Osteoblast (primary cell): ENCODE results near the gene PRSS27. TPM values are rescaled to one million over a fixed set of nuclear protein-coding genes. Genes with fewer than 3 reads are reported as not detected.
"Not testable (repeated sequence)": the region's sequence is repeated elsewhere in the genome, so short reads cannot be mapped to it uniquely, and the experiment has no call there.

Experiments
- DNase-seq: peaks from one replicate; pipeline ENCODE4 v3.0.0; 2011; ENCODE audit warnings: low spot score, mixed read lengths; ENCODE audit not compliant: insufficient read length; ENCODE audit errors: missing footprints
- H2AFZ ChIP-seq: 2 replicates; pipeline ENCODE4 v1.6.0; 2011; ENCODE audit warnings: mild to moderate bottlenecking, low read length
- H3K27ac ChIP-seq: 2 replicates; pipeline ENCODE4 v1.5.1; 2011; ENCODE audit warnings: mild to moderate bottlenecking, low read depth, low read length, moderate library complexity
- H3K27me3 ChIP-seq: 2 replicates; pipeline ENCODE4 v1.6.0; 2012; ENCODE audit warnings: mild to moderate bottlenecking, control low read depth, inconsistent platforms, low read length, moderate library complexity; ENCODE audit not compliant: insufficient read depth
- H3K36me3 ChIP-seq: 2 replicates; pipeline ENCODE4 v1.5.1; 2011; ENCODE audit warnings: mild to moderate bottlenecking, low read length, control low read depth, moderate library complexity; ENCODE audit not compliant: insufficient read depth
- H3K4me1 ChIP-seq: 2 replicates; pipeline ENCODE4 v1.5.1; 2011; ENCODE audit warnings: mild to moderate bottlenecking, low read length, control low read depth, moderate library complexity; ENCODE audit not compliant: insufficient read depth
- H3K4me2 ChIP-seq: 2 replicates; pipeline ENCODE4 v1.6.0; 2011; ENCODE audit warnings: mild to moderate bottlenecking, low read length; ENCODE audit not compliant: insufficient read depth
- H3K4me3 ChIP-seq: fragments of 200-600 bp; sonication (generic); 3 replicates; pipeline ENCODE4 v1.5.1; 2012; ENCODE audit warnings: mild to moderate bottlenecking, low read length, inconsistent platforms; ENCODE audit not compliant: insufficient read depth
- H3K79me2 ChIP-seq: 2 replicates; pipeline ENCODE4 v1.6.0; 2012; ENCODE audit warnings: mild to moderate bottlenecking, low read length, control low read depth, inconsistent platforms; ENCODE audit not compliant: insufficient read depth
- H3K9me3 ChIP-seq: 2 replicates; pipeline ENCODE4 v1.5.1; 2011; ENCODE audit warnings: low read depth, low read length, control low read depth
- H4K20me1 ChIP-seq: 2 replicates; pipeline ENCODE4 v1.6.0; 2012; ENCODE audit warnings: mild to moderate bottlenecking, low read length, control low read depth; ENCODE audit not compliant: insufficient read depth
- total RNA-seq: library from RNA; depleted of rRNA; stranded (reverse); fragments of >200 nt; gene quantifications from 2 replicates; pipeline ENCODE4 v1.2.3, GENCODE V29; 2012
- TF ChIP-seq, protein P1 (sequence below): IDR thresholded peaks from 2 replicates; pipeline ENCODE4 v1.5.1; 2011; ENCODE audit warnings: mild to moderate bottlenecking, low read depth, low read length, moderate library complexity; ENCODE audit errors: extremely low read depth

Gene PRSS27
- total RNA-seq, 1 donor: 2.5 TPM

DNA sequence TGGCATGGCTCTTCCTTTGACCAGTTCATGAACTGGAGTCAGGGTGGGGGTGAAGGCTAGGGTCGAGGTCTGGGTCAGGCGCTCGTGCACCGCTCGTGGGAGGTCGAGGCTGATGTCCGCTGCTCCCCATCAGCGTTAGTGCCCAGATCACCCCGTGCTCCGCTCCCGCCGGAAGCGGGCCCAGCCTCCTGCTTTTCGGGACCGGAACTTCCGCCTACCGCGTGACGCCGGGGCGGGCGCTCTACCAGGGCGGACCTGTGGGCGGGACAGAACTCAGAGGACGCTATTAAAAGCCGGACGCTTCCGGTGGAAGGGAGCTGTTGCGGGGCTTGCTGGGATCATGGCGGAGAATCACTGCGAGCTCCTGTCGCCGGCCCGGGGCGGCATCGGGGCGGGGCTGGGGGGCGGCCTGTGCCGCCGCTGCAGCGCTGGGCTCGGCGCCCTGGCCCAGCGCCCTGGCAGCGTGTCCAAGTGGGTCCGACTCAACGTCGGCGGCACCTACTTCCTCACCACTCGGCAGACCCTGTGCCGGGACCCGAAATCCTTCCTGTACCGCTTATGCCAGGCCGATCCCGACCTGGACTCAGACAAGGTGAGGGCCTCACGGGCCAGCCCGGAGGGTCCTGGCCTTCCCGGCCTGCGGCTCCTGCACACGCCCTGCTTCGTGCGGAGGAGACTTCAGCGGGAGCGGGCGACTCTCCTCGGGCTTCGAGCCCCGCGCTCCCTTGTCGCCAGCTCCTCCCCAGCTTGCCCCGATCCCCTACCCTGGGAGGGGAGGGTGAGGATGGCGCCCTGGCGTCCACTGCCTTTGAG is 37.6 kb downstream of the PRSS27 start, which contains the start of gene KCTD5:
KCTD5 (plus strand) TSS at position 315 of the 813 bp plus-strand sequence; CDS start at position 341, 26 bp downstream.
- peak; percentile 100 for DNase-seq
- no peaks in the 10 kb centered on the region for H3K27me3 ChIP-seq
- H4K20me1 ChIP-seq: peaks cover 15% of the 10 kb centered on the region
- no peaks in the 10 kb centered on the region for H3K9me3 ChIP-seq
- peak within 1 kb of the TSS; percentile 99 for H2AFZ ChIP-seq
- no peaks in the 10 kb centered on the region for H3K36me3 ChIP-seq
- peaks cover 7% of the 10 kb centered on the region for H3K4me1 ChIP-seq
- peak within 1 kb of the TSS; percentile 99 for H3K4me3 ChIP-seq
- TF ChIP-seq, protein P1, sequence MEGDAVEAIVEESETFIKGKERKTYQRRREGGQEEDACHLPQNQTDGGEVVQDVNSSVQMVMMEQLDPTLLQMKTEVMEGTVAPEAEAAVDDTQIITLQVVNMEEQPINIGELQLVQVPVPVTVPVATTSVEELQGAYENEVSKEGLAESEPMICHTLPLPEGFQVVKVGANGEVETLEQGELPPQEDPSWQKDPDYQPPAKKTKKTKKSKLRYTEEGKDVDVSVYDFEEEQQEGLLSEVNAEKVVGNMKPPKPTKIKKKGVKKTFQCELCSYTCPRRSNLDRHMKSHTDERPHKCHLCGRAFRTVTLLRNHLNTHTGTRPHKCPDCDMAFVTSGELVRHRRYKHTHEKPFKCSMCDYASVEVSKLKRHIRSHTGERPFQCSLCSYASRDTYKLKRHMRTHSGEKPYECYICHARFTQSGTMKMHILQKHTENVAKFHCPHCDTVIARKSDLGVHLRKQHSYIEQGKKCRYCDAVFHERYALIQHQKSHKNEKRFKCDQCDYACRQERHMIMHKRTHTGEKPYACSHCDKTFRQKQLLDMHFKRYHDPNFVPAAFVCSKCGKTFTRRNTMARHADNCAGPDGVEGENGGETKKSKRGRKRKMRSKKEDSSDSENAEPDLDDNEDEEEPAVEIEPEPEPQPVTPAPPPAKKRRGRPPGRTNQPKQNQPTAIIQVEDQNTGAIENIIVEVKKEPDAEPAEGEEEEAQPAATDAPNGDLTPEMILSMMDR: no peak
- peak within 1 kb of the TSS; percentile 91 for H3K27ac ChIP-seq
- H3K4me2 ChIP-seq: peak within 1 kb of the TSS; percentile 98
- peaks cover 30% of the 10 kb centered on the region for H3K79me2 ChIP-seq

DNA sequence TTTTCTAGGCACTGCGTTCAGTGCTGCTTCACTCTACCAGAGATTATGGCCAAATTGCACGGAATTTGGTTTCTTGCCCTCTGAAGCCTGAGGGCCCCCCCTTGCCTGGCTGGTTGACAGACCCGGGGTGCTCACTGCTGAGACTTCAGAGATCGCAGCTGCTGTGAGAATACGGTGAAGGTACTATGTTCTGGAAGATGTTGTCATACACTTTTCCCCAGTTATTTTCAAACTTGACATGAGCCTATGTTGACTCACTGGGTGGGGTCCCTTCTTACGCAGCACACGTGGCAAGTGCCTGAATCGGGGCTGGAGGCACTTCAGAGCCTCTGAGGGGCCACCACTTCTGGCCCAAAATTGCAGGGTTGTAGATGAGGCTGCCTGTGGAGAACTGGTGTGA is 39.7 kb downstream of the PRSS27 start:
- not testable (repeated sequence) for H3K27me3 ChIP-seq, H3K4me3 ChIP-seq, H3K9me3 ChIP-seq, H4K20me1 ChIP-seq, H3K36me3 ChIP-seq, DNase-seq, H3K4me2 ChIP-seq, H3K27ac ChIP-seq, H2AFZ ChIP-seq, H3K4me1 ChIP-seq
- H3K79me2 ChIP-seq: peaks cover 19% of the 10 kb centered on the region

DNA sequence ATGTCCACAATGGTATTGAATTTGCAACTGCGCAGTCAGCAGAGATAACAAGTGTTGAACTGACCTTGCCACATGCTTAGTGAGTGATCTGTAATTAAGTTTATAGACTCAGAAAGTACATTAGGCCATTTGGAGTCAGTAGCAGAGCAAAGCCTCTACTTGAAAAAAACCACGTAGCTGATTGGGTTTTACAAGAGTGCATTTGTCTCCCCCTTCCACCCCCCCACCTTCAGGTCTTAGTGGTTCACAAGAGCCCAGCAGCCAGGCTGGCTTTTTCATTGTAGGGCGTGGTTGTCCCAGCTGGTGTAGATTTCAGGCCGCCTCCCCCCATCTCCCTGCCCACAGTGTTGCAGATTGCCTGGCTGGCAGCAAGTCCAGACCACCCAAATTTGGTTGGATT is 40.1 kb downstream of the PRSS27 start:
- not testable (repeated sequence) for H3K9me3 ChIP-seq, H3K4me1 ChIP-seq, H3K27ac ChIP-seq, DNase-seq, H3K36me3 ChIP-seq, H2AFZ ChIP-seq, H4K20me1 ChIP-seq, H3K27me3 ChIP-seq, H3K4me3 ChIP-seq, H3K4me2 ChIP-seq
- H3K79me2 ChIP-seq: peaks cover 18% of the 10 kb centered on the region

DNA sequence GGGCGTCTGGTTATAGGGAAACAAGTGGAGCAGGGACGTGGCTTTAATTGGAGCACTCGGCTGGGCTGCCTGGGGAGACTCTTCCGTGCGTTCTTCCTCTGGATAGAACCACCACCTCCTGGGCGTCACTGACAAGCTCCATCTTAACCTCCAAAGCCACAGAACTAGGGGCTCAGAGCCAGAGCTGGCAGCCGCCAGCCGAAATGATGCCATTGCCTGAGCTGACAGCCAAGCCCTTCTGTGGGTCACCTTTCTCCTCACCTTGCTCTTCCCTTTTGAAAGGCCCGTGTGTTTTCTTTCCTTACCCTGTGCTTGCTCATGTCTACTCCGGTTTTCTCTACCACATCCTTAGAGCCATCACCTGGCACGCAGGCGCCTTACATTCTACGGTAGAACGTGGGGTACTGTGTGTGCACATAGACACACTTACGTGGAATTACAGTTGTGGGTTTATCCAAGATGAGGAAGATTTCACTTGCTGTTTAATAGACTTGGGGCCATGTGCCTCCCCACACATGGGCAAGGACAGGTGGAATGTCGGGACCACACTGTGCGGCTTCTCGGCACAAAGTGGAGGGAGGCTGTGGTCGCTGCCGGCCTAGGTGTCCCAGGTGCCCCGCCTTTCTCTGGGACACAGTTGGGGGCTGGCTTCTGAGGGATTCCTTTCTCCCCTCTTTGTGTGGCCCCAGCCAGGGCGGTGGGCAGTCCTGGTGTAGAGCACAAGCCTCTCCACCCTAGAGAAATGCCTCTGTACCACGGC is 41.6 kb downstream of the PRSS27 start:
- H3K4me2 ChIP-seq, H3K4me1 ChIP-seq, DNase-seq, H3K4me3 ChIP-seq, H2AFZ ChIP-seq, H3K9me3 ChIP-seq, H3K36me3 ChIP-seq, H3K27ac ChIP-seq, H4K20me1 ChIP-seq, H3K27me3 ChIP-seq: not testable (repeated sequence)
- peaks cover 12% of the 10 kb centered on the region for H3K79me2 ChIP-seq

DNA sequence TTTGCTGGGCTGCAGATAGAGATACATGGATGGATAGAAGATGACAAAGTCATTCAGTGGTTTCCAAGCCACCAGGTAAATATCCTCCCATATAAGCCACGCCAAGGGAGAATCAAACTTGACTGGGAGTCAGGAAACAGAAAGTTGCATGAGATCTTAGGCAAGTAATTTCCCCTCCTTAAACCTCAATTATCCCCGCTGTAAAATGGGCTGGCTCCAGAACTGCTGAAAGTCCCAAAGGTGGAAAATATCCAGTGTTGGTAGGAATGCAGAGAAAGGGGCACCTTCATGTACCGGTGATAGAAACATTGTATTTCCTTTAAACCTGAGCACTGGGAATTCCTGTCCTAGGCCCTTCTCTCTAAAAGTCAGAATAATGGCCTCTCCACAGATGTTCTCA is 43.1 kb downstream of the PRSS27 start:
- not testable (repeated sequence) for H3K4me3 ChIP-seq, H2AFZ ChIP-seq, H3K4me2 ChIP-seq, H3K9me3 ChIP-seq, H4K20me1 ChIP-seq, H3K27ac ChIP-seq, H3K36me3 ChIP-seq, H3K27me3 ChIP-seq, H3K4me1 ChIP-seq
- peak; percentile 62 for DNase-seq
- H3K79me2 ChIP-seq: peaks cover 10% of the 10 kb centered on the region
